Keratinocyte (primary cell): ENCODE measurements around the gene ARL15. TPM values are rescaled to one million over a fixed set of nuclear protein-coding genes. Genes with fewer than 3 reads are reported as not detected.

Source experiments
- DNase-seq: peaks from one replicate; pipeline ENCODE4 v3.0.0-alpha.2; 2011; ENCODE audit warnings: low read depth, missing footprints, low spot score
- FAIRE-seq: peaks from 2 replicates; lab custom pipeline; 2011; peaks lifted over from hg19 to GRCh38; lab: Jason Lieb, UNC
- H2AFZ ChIP-seq: 2 replicates; pipeline ENCODE4 v1.6.0; 2012; ENCODE audit warnings: low read length, control low read depth, inconsistent platforms; ENCODE audit not compliant: control insufficient read depth
- H3K27ac ChIP-seq: 2 replicates; pipeline ENCODE4 v1.5.1; 2011; ENCODE audit warnings: low read length; ENCODE audit not compliant: control insufficient read depth, insufficient read depth
- H3K27me3 ChIP-seq: 3 replicates; pipeline ENCODE4 v1.6.0; 2011; ENCODE audit warnings: low read length; ENCODE audit not compliant: control insufficient read depth, insufficient read depth; ENCODE audit errors: extremely low read depth
- H3K36me3 ChIP-seq, 2 experiments: 2 replicates in 1 of 2; 3 replicates in 1 of 2; pipeline ENCODE4 v1.5.1; 2011; ENCODE audit warnings: low read length in 2 of 2, mild to moderate bottlenecking in 1 of 2; ENCODE audit not compliant: control insufficient read depth in 2 of 2, insufficient read depth in 2 of 2; ENCODE audit errors: extremely low read depth in 1 of 2
- H3K4me1 ChIP-seq: 3 replicates; pipeline ENCODE4 v1.5.1; 2011; ENCODE audit warnings: low read length; ENCODE audit not compliant: control insufficient read depth, insufficient read depth; ENCODE audit errors: extremely low read depth
- H3K4me2 ChIP-seq: 3 replicates; pipeline ENCODE4 v1.6.0; 2011; ENCODE audit warnings: low read depth, low read length; ENCODE audit not compliant: control insufficient read depth, insufficient read depth; ENCODE audit errors: extremely low read depth
- H3K4me3 ChIP-seq, 3 experiments: fragments of 200-600 bp in 1 of 3; sonication (generic) in 1 of 3; 2 replicates in 2 of 3; 3 replicates in 1 of 3; pipeline ENCODE4 v1.5.1; 2011 to 2016; ENCODE audit warnings: low read length in 3 of 3, mild to moderate bottlenecking in 3 of 3, control low read depth in 2 of 3, inconsistent platforms in 1 of 3, low read depth in 1 of 3, mixed read lengths in 1 of 3, mixed run types in 1 of 3, moderate library complexity in 1 of 3; ENCODE audit not compliant: control insufficient read depth in 2 of 3, insufficient read depth in 2 of 3; ENCODE audit errors: extremely low read depth in 1 of 3
- H3K79me2 ChIP-seq: 2 replicates; pipeline ENCODE4 v1.6.0; 2012; ENCODE audit warnings: low read length; ENCODE audit not compliant: control insufficient read depth, insufficient read depth
- H3K9ac ChIP-seq: 3 replicates; pipeline ENCODE4 v1.6.0; 2011; ENCODE audit warnings: low read length; ENCODE audit not compliant: control insufficient read depth, insufficient read depth; ENCODE audit errors: extremely low read depth
- H3K9me1 ChIP-seq: 3 replicates; pipeline ENCODE4 v1.6.0; 2011; ENCODE audit warnings: low read length; ENCODE audit not compliant: control insufficient read depth, insufficient read depth; ENCODE audit errors: extremely low read depth
- H3K9me3 ChIP-seq: 2 replicates; pipeline ENCODE4 v1.5.1; 2012; ENCODE audit warnings: low read depth, low read length; ENCODE audit not compliant: control insufficient read depth
- H4K20me1 ChIP-seq: 3 replicates; pipeline ENCODE4 v1.6.0; 2011; ENCODE audit warnings: low read length; ENCODE audit not compliant: control insufficient read depth, insufficient read depth; ENCODE audit errors: extremely low read depth
- EZH2 ChIP-seq: IDR thresholded peaks from one replicate; pipeline ENCODE4 v1.6.1; 2012; ENCODE audit warnings: inconsistent platforms, mild to moderate bottlenecking, low read length, moderate library complexity
- dilution Hi-C: fragments of 300-500 bp; cut with MboI; formaldehyde crosslinking; loops from one replicate; pipeline ENCODE4 v1.7.0; 2020; ENCODE audit warnings: low sequenced_read_pairs; ENCODE audit not compliant: extremely low pct_ligation_motif_present
- polyA plus RNA-seq, 5 experiments: library from polyadenylated mRNA; depleted of rRNA in 3 of 5; stranded (reverse) in 3 of 5; stranded (forward) in 1 of 5; unstranded in 1 of 5; fragments of >200 nt; gene quantifications; 1 replicate in 1 of 5; 2 replicates in 3 of 5; 3 replicates in 1 of 5; pipeline versions ENCODE4 v1.2.1 to v1.2.3, GENCODE V29; 2011 to 2012; ENCODE audit warnings: missing spikeins in 2 of 5, low read depth in 1 of 5, low replicate concordance in 1 of 5
- TF ChIP-seq, protein P1 (sequence below), 3 experiments: IDR thresholded peaks in 1 of 3; conservative IDR thresholded peaks in 1 of 3; optimal IDR thresholded peaks in 1 of 3; 2 replicates in 2 of 3; 3 replicates in 1 of 3; pipeline versions ENCODE3 to v1.5.1; 2011; ENCODE audit warnings: low read length in 3 of 3, mild to moderate bottlenecking in 3 of 3, moderate library complexity in 2 of 3, control low read depth in 1 of 3, inconsistent platforms in 1 of 3; ENCODE audit not compliant: insufficient read depth in 2 of 3; ENCODE audit errors: extremely low read depth in 1 of 3

ARL15 gene
- polyA plus RNA-seq, 1 donor (not counting 4 experiments of a cell fraction or from before 2014, with no cell fraction given), result 19.7 TPM

DNA sequence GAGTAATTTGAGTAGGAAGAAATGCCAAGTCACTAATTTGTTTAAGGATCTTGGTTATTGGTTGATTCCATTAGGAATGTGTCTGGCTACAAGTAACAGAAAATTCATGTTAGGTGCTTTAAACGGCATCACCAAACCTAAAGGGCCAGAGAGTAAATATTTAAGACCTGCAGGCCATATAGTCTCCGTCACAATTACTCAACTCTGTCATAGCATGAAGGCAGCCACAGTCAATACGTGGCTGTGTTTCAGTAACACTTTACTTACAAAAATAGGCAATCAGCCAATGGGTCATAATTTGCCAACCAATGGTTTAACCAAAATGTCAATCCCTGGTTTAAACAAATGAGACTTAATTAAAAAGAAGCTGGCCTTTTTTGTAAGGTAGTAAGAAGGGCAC lies 98.5 kb downstream of the ARL15 start:
- dilution Hi-C loops, result no loop called here
- TF ChIP-seq, protein P1, sequence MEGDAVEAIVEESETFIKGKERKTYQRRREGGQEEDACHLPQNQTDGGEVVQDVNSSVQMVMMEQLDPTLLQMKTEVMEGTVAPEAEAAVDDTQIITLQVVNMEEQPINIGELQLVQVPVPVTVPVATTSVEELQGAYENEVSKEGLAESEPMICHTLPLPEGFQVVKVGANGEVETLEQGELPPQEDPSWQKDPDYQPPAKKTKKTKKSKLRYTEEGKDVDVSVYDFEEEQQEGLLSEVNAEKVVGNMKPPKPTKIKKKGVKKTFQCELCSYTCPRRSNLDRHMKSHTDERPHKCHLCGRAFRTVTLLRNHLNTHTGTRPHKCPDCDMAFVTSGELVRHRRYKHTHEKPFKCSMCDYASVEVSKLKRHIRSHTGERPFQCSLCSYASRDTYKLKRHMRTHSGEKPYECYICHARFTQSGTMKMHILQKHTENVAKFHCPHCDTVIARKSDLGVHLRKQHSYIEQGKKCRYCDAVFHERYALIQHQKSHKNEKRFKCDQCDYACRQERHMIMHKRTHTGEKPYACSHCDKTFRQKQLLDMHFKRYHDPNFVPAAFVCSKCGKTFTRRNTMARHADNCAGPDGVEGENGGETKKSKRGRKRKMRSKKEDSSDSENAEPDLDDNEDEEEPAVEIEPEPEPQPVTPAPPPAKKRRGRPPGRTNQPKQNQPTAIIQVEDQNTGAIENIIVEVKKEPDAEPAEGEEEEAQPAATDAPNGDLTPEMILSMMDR (optimal IDR thresholded peaks at IDR 0.05 in 1 of 3, IDR thresholded peaks at IDR 0.05 in 1 of 3, conservative IDR thresholded peaks at IDR 0.05 in 1 of 3; ENCODE audit: extremely low read depth in 1 of 3, insufficient read depth in 2 of 3, low read length in 3 of 3), result no peak
- no peak for TF ChIP-seq EZH2
- H3K9me3 ChIP-seq, result no peaks in the 10 kb centered on the region
- no peak overlapping the region for H2AFZ ChIP-seq
- H3K4me2 ChIP-seq, result no peak overlapping the region
- FAIRE-seq, result no peak
- peaks cover 3% of the 10 kb centered on the region for H3K4me1 ChIP-seq
- H3K36me3 ChIP-seq, result no peaks in the 10 kb centered on the region
- H4K20me1 ChIP-seq, result no peaks in the 10 kb centered on the region
- peaks cover 2% of the 10 kb centered on the region for H3K79me2 ChIP-seq
- DNase-seq, result no peak
- no peak overlapping the region for H3K27ac ChIP-seq
- H3K9me1 ChIP-seq, result no peaks in the 10 kb centered on the region
- no peak overlapping the region for H3K4me3 ChIP-seq
- H3K27me3 ChIP-seq, result no peaks in the 10 kb centered on the region
- no peak overlapping the region for H3K9ac ChIP-seq

DNA sequence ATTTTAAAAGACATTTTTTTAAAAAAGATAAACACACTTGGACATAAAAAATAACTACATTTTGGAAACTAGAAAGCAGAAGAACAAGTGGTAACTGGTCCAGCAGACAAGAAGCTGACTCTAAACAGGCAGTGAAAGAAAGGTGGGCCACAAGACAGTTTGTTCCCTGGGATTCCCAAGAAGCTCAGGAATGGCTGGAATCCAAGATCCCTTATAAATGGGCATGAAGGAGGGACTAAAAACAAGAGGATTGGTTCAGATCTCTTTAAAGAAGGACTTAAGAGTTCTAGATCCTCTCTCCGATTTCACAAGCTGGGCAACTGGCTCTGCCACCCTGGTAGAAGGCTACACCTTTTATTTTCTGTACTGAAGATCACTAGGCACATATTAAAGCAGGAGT lies 102.8 kb downstream of the ARL15 start:
- no peak for FAIRE-seq
- no peaks in the 10 kb centered on the region for H3K9me1 ChIP-seq
- H3K4me3 ChIP-seq, result no peak overlapping the region
- DNase-seq, result no peak
- H3K27ac ChIP-seq, result no peak overlapping the region
- no peaks in the 10 kb centered on the region for H3K27me3 ChIP-seq
- no peak overlapping the region for H3K4me2 ChIP-seq
- dilution Hi-C loops, result no loop called here
- TF ChIP-seq, protein P1 (optimal IDR thresholded peaks at IDR 0.05 in 1 of 3, IDR thresholded peaks at IDR 0.05 in 1 of 3, conservative IDR thresholded peaks at IDR 0.05 in 1 of 3; ENCODE audit: extremely low read depth in 1 of 3, insufficient read depth in 2 of 3, low read length in 3 of 3), result no peak
- TF ChIP-seq EZH2, result no peak
- no peaks in the 10 kb centered on the region for H3K9me3 ChIP-seq
- no peak overlapping the region for H2AFZ ChIP-seq
- no peaks in the 10 kb centered on the region for H3K36me3 ChIP-seq
- H3K9ac ChIP-seq, result no peak overlapping the region
- H4K20me1 ChIP-seq, result no peaks in the 10 kb centered on the region
- H3K79me2 ChIP-seq, result no peaks in the 10 kb centered on the region
- no peaks in the 10 kb centered on the region for H3K4me1 ChIP-seq
